ENCODE data around the gene ARL15.

- TF ChIP-seq EZH2 (IDR thresholded peaks at IDR 0.05; ENCODE audit: borderline replicate concordance, low read depth, low read length) (no peak), FOXJ3 (CRISPR knock-in tag; IDR thresholded peaks at IDR 0.05) (no peak), MCM2 (IDR thresholded peaks at IDR 0.05; ENCODE audit: low read depth) (no peak), TGIF2 (CRISPR knock-in tag; IDR thresholded peaks at IDR 0.05) (no peak), CTCF (IDR thresholded peaks at IDR 0.05 in 2 of 3, conservative IDR thresholded peaks at IDR 0.05 in 1 of 3; ENCODE audit: insufficient read depth in 2 of 3, low read depth in 1 of 3, low read length in 3 of 3) (no peak), ATF4 (CRISPR knock-in tag; IDR thresholded peaks at IDR 0.05) (no peak), NCOA4 (IDR thresholded peaks at IDR 0.05; ENCODE audit: partially characterized antibody) (no peak)
Measured at GRCh38 chr5:54230936-54231685, 79.3 kb downstream of the ARL15 start.

Data from K562 (cell line).